Keratinocyte (primary cell): Measurements from ENCODE around the gene ME1. TPM values are rescaled to one million over a fixed set of nuclear protein-coding genes. Genes with fewer than 3 reads are reported as not detected.

Experiments
- DNase-seq: peaks from one replicate; pipeline ENCODE4 v3.0.0-alpha.2; 2011; ENCODE audit warnings: low read depth, missing footprints, low spot score
- FAIRE-seq: peaks from 2 replicates; lab custom pipeline; 2011; peaks lifted over from hg19 to GRCh38; lab: Jason Lieb, UNC
- H2AFZ ChIP-seq: 2 replicates; pipeline ENCODE4 v1.6.0; 2012; ENCODE audit warnings: low read length, control low read depth, inconsistent platforms; ENCODE audit not compliant: control insufficient read depth
- H3K27ac ChIP-seq: 2 replicates; pipeline ENCODE4 v1.5.1; 2011; ENCODE audit warnings: low read length; ENCODE audit not compliant: control insufficient read depth, insufficient read depth
- H3K27me3 ChIP-seq: 3 replicates; pipeline ENCODE4 v1.6.0; 2011; ENCODE audit warnings: low read length; ENCODE audit not compliant: control insufficient read depth, insufficient read depth; ENCODE audit errors: extremely low read depth
- H3K36me3 ChIP-seq, 2 experiments: 2 replicates in 1 of 2; 3 replicates in 1 of 2; pipeline ENCODE4 v1.5.1; 2011; ENCODE audit warnings: low read length in 2 of 2, mild to moderate bottlenecking in 1 of 2; ENCODE audit not compliant: control insufficient read depth in 2 of 2, insufficient read depth in 2 of 2; ENCODE audit errors: extremely low read depth in 1 of 2
- H3K4me1 ChIP-seq: 3 replicates; pipeline ENCODE4 v1.5.1; 2011; ENCODE audit warnings: low read length; ENCODE audit not compliant: control insufficient read depth, insufficient read depth; ENCODE audit errors: extremely low read depth
- H3K4me2 ChIP-seq: 3 replicates; pipeline ENCODE4 v1.6.0; 2011; ENCODE audit warnings: low read depth, low read length; ENCODE audit not compliant: control insufficient read depth, insufficient read depth; ENCODE audit errors: extremely low read depth
- H3K4me3 ChIP-seq, 3 experiments: fragments of 200-600 bp in 1 of 3; sonication (generic) in 1 of 3; 2 replicates in 2 of 3; 3 replicates in 1 of 3; pipeline ENCODE4 v1.5.1; 2011 to 2016; ENCODE audit warnings: low read length in 3 of 3, mild to moderate bottlenecking in 3 of 3, control low read depth in 2 of 3, inconsistent platforms in 1 of 3, low read depth in 1 of 3, mixed read lengths in 1 of 3, mixed run types in 1 of 3, moderate library complexity in 1 of 3; ENCODE audit not compliant: control insufficient read depth in 2 of 3, insufficient read depth in 2 of 3; ENCODE audit errors: extremely low read depth in 1 of 3
- H3K79me2 ChIP-seq: 2 replicates; pipeline ENCODE4 v1.6.0; 2012; ENCODE audit warnings: low read length; ENCODE audit not compliant: control insufficient read depth, insufficient read depth
- H3K9ac ChIP-seq: 3 replicates; pipeline ENCODE4 v1.6.0; 2011; ENCODE audit warnings: low read length; ENCODE audit not compliant: control insufficient read depth, insufficient read depth; ENCODE audit errors: extremely low read depth
- H3K9me1 ChIP-seq: 3 replicates; pipeline ENCODE4 v1.6.0; 2011; ENCODE audit warnings: low read length; ENCODE audit not compliant: control insufficient read depth, insufficient read depth; ENCODE audit errors: extremely low read depth
- H3K9me3 ChIP-seq: 2 replicates; pipeline ENCODE4 v1.5.1; 2012; ENCODE audit warnings: low read depth, low read length; ENCODE audit not compliant: control insufficient read depth
- H4K20me1 ChIP-seq: 3 replicates; pipeline ENCODE4 v1.6.0; 2011; ENCODE audit warnings: low read length; ENCODE audit not compliant: control insufficient read depth, insufficient read depth; ENCODE audit errors: extremely low read depth
- EZH2 ChIP-seq: IDR thresholded peaks from one replicate; pipeline ENCODE4 v1.6.1; 2012; ENCODE audit warnings: inconsistent platforms, mild to moderate bottlenecking, low read length, moderate library complexity
- dilution Hi-C: fragments of 300-500 bp; cut with MboI; formaldehyde crosslinking; loops from one replicate; pipeline ENCODE4 v1.7.0; 2020; ENCODE audit warnings: low sequenced_read_pairs; ENCODE audit not compliant: extremely low pct_ligation_motif_present
- polyA plus RNA-seq, 5 experiments: library from polyadenylated mRNA; depleted of rRNA in 3 of 5; stranded (reverse) in 3 of 5; stranded (forward) in 1 of 5; unstranded in 1 of 5; fragments of >200 nt; gene quantifications; 1 replicate in 1 of 5; 2 replicates in 3 of 5; 3 replicates in 1 of 5; pipeline versions ENCODE4 v1.2.1 to v1.2.3, GENCODE V29; 2011 to 2012; ENCODE audit warnings: missing spikeins in 2 of 5, low read depth in 1 of 5, low replicate concordance in 1 of 5
- TF ChIP-seq, protein P1 (sequence below), 3 experiments: IDR thresholded peaks in 1 of 3; conservative IDR thresholded peaks in 1 of 3; optimal IDR thresholded peaks in 1 of 3; 2 replicates in 2 of 3; 3 replicates in 1 of 3; pipeline versions ENCODE3 to v1.5.1; 2011; ENCODE audit warnings: low read length in 3 of 3, mild to moderate bottlenecking in 3 of 3, moderate library complexity in 2 of 3, control low read depth in 1 of 3, inconsistent platforms in 1 of 3; ENCODE audit not compliant: insufficient read depth in 2 of 3; ENCODE audit errors: extremely low read depth in 1 of 3

The ME1 gene
- polyA plus RNA-seq, 1 donor (not counting 4 experiments of a cell fraction or from before 2014, with no cell fraction given) = 27.7 TPM

GRCh38 chr6:83370567-83370966 is 60.3 kb downstream of the ME1 start:
- TF ChIP-seq, protein P1, sequence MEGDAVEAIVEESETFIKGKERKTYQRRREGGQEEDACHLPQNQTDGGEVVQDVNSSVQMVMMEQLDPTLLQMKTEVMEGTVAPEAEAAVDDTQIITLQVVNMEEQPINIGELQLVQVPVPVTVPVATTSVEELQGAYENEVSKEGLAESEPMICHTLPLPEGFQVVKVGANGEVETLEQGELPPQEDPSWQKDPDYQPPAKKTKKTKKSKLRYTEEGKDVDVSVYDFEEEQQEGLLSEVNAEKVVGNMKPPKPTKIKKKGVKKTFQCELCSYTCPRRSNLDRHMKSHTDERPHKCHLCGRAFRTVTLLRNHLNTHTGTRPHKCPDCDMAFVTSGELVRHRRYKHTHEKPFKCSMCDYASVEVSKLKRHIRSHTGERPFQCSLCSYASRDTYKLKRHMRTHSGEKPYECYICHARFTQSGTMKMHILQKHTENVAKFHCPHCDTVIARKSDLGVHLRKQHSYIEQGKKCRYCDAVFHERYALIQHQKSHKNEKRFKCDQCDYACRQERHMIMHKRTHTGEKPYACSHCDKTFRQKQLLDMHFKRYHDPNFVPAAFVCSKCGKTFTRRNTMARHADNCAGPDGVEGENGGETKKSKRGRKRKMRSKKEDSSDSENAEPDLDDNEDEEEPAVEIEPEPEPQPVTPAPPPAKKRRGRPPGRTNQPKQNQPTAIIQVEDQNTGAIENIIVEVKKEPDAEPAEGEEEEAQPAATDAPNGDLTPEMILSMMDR (optimal IDR thresholded peaks at IDR 0.05 in 1 of 3, IDR thresholded peaks at IDR 0.05 in 1 of 3, conservative IDR thresholded peaks at IDR 0.05 in 1 of 3; ENCODE audit: extremely low read depth in 1 of 3, insufficient read depth in 2 of 3, low read length in 3 of 3) = no peak
- TF ChIP-seq EZH2 = no peak
- H3K4me2 ChIP-seq = no peak overlapping the region

GRCh38 chr6:83369692-83370091 is 61.2 kb downstream of the ME1 start:
- Histone ChIP-seq H3K9ac (no peak overlapping the region), H3K27me3 (no peaks in the 10 kb centered on the region), H3K9me1 (no peaks in the 10 kb centered on the region), H3K4me3 (no peak overlapping the region), H4K20me1 (no peaks in the 10 kb centered on the region), H3K4me2 (no peak overlapping the region), H3K36me3 (no peaks in the 10 kb centered on the region), H3K9me3 (no peaks in the 10 kb centered on the region), H3K27ac (no peak overlapping the region), H3K4me1 (no peaks in the 10 kb centered on the region), H2AFZ (no peak overlapping the region), H3K79me2 (no peaks in the 10 kb centered on the region)
- no peak for DNase-seq
- dilution Hi-C loops = no loop called here
- no peak for FAIRE-seq
- TF ChIP-seq, protein P1 (optimal IDR thresholded peaks at IDR 0.05 in 1 of 3, IDR thresholded peaks at IDR 0.05 in 1 of 3, conservative IDR thresholded peaks at IDR 0.05 in 1 of 3; ENCODE audit: extremely low read depth in 1 of 3, insufficient read depth in 2 of 3, low read length in 3 of 3) = no peak
- TF ChIP-seq EZH2 = no peak

More at GRCh38 chr6:83370567-83370966, 60.3 kb downstream of the ME1 start:
- H3K4me3 ChIP-seq = no peak overlapping the region
- FAIRE-seq = no peak
- H3K36me3 ChIP-seq = no peaks in the 10 kb centered on the region
- H3K27me3 ChIP-seq = no peaks in the 10 kb centered on the region
- H2AFZ ChIP-seq = no peak overlapping the region
- dilution Hi-C loops = no loop called here
- H4K20me1 ChIP-seq = no peaks in the 10 kb centered on the region
- no peaks in the 10 kb centered on the region for H3K4me1 ChIP-seq
- no peaks in the 10 kb centered on the region for H3K9me1 ChIP-seq
- DNase-seq = no peak
- H3K27ac ChIP-seq = no peak overlapping the region
- H3K9me3 ChIP-seq = no peaks in the 10 kb centered on the region
- no peak overlapping the region for H3K9ac ChIP-seq
- H3K79me2 ChIP-seq = no peaks in the 10 kb centered on the region
